Sigmoid colon (tissue), 7 donors: ENCODE measurements around the gene KCTD16. TPM values are rescaled to one million over a fixed set of nuclear protein-coding genes. Genes with fewer than 3 reads are reported as not detected.

Experiments used
- DNase-seq: peaks from one replicate; pipeline ENCODE4 v3.0.0-alpha.2; 2019
- H3K27ac ChIP-seq, 4 donors: fragments of 200-600 bp; sonication (generic); one replicate each; pipeline ENCODE4 v1.5.1; 2016 to 2019; ENCODE audit warnings: mild to moderate bottlenecking in 1 of 4
- H3K27me3 ChIP-seq, 3 donors: fragments of 200-600 bp; sonication (generic); one replicate each; pipeline ENCODE4 v1.5.1; 2019; ENCODE audit warnings: mild to moderate bottlenecking in 1 of 3
- H3K36me3 ChIP-seq, 4 donors: fragments of 200-600 bp; sonication (generic); one replicate each; pipeline ENCODE4 v1.5.1; 2016 to 2019
- H3K4me1 ChIP-seq, 4 donors: fragments of 200-600 bp; sonication (generic); one replicate each; pipeline ENCODE4 v1.5.1; 2017 to 2019
- H3K4me3 ChIP-seq, 4 donors: fragments of 200-600 bp; sonication (generic); one replicate each; pipeline ENCODE4 v1.5.1; 2017 to 2019; ENCODE audit warnings: mild to moderate bottlenecking in 2 of 4, moderate library complexity in 1 of 4
- H3K9me3 ChIP-seq, 4 donors: fragments of 200-600 bp in 3 of 4; sonication (generic) in 3 of 4; one replicate each; pipeline versions ENCODE4 v1.5.1 to v1.6.1; 2013 to 2019
- CTCF ChIP-seq, 4 experiments: fragments of 450-650 bp in 3 of 4; fragments of 200-600 bp in 1 of 4; IDR thresholded peaks; one replicate each; pipeline ENCODE4 v1.5.1; 2016 to 2019; ENCODE audit warnings: antibody characterized with exemption in 4 of 4, mild to moderate bottlenecking in 3 of 4, moderate library complexity in 2 of 4
- EP300 ChIP-seq, 4 donors: sonication (generic); formaldehyde crosslinking; IDR thresholded peaks; one replicate each; pipeline ENCODE4 v1.6.1; 2017; ENCODE audit warnings: antibody characterized with exemption in 4 of 4
- POLR2A ChIP-seq, 2 donors: fragments of 450-650 bp; IDR thresholded peaks; one replicate each; pipeline ENCODE4 v1.6.1; 2016; ENCODE audit warnings: antibody characterized with exemption in 2 of 2, mild to moderate bottlenecking in 2 of 2, moderate library complexity in 2 of 2
- POLR2AphosphoS5 ChIP-seq, 4 donors: sonication (generic); formaldehyde crosslinking; IDR thresholded peaks; one replicate each; pipeline ENCODE4 v1.6.1; 2017; ENCODE audit warnings: antibody characterized with exemption in 4 of 4
- WGBS, 2 donors: extraction: QIAGEN DNeasy Blood & Tissue Kit; methylation state at CpG; one replicate each; pipeline ENCODE4 v1.1.7; 2013; 5-methylcytosine and 5-hydroxymethylcytosine counted together
- intact Hi-C: fragments of 100-400 bp; cut with DNase I; formaldehyde crosslinking; loops from one replicate; pipeline ENCODE4 v1.15.1; 2023
- polyA plus RNA-seq, 3 donors: library from polyadenylated mRNA; stranded (reverse); fragments of 200-250 nt; gene quantifications; one replicate each; pipeline ENCODE4 v1.2.3, GENCODE V29; 2013
- total RNA-seq, 4 donors: library from RNA; depleted of rRNA; stranded (reverse); fragments of >200 nt; gene quantifications; one replicate each; pipeline ENCODE4 v1.1.0, GENCODE V29; 2016
- donor health status: healthy with polysubstance abuse.
- donor health status: Bipolar disorder and iron deficiency.
- donor health status: healthy.

The KCTD16 gene
- total and polyA plus RNA-seq, 7 donors, result under 0.01 to 0.71 (median 0.16) TPM; not detected in 2

GRCh38 chr5:144315994-144316634 lies 145.4 kb downstream of the KCTD16 start:
- H3K27ac ChIP-seq, result no peak overlapping the region
- no peaks in the 10 kb centered on the region for H3K27me3 ChIP-seq
- H3K36me3 ChIP-seq, result no peaks in the 10 kb centered on the region
- intact Hi-C loops, result no loop called here
- H3K9me3 ChIP-seq, result no peaks in the 10 kb centered on the region
- H3K4me3 ChIP-seq, result no peak overlapping the region
- DNase-seq, result no peak
- no peaks in the 10 kb centered on the region for H3K4me1 ChIP-seq
- 22 to 71% methylated on average over 12 of the region's 12 CpGs for WGBS, 2 donors
- TF ChIP-seq CTCF (IDR thresholded peaks at IDR 0.05) (no peak), POLR2A (IDR thresholded peaks at IDR 0.05) (no peak), POLR2AphosphoS5 (IDR thresholded peaks at IDR 0.05) (no peak), EP300 (IDR thresholded peaks at IDR 0.05) (no peak)

- H3K9me3 ChIP-seq, result no peaks in the 10 kb centered on the region
- H3K27ac ChIP-seq, result no peak overlapping the region
- DNase-seq, result no peak
- WGBS, 2 donors, result 88 to 90% methylated on average over 3 of the region's 3 CpGs
- TF ChIP-seq POLR2A (IDR thresholded peaks at IDR 0.05) (no peak), POLR2AphosphoS5 (IDR thresholded peaks at IDR 0.05) (no peak), EP300 (IDR thresholded peaks at IDR 0.05) (no peak), CTCF (IDR thresholded peaks at IDR 0.05) (no peak)
- H3K4me1 ChIP-seq, result no peaks in the 10 kb centered on the region
- no peaks in the 10 kb centered on the region for H3K36me3 ChIP-seq
- H3K4me3 ChIP-seq, result no peak overlapping the region
- intact Hi-C loops, result no loop called here
- no peaks in the 10 kb centered on the region for H3K27me3 ChIP-seq
Observed at GRCh38 chr5:144318011-144318410, 147.3 kb downstream of the KCTD16 start.

GRCh38 chr5:144318460-144318859 lies 147.8 kb downstream of the KCTD16 start:
- Histone ChIP-seq H3K9me3 (no peaks in the 10 kb centered on the region), H3K27ac (no peak overlapping the region), H3K4me1 (no peaks in the 10 kb centered on the region), H3K4me3 (no peak overlapping the region), H3K36me3 (no peaks in the 10 kb centered on the region), H3K27me3 (no peaks in the 10 kb centered on the region)
- WGBS, 2 donors, result 88 to 90% methylated on average over 4 of the region's 4 CpGs
- no peak for DNase-seq
- intact Hi-C loops, result no loop called here
- TF ChIP-seq POLR2A (IDR thresholded peaks at IDR 0.05) (no peak), EP300 (IDR thresholded peaks at IDR 0.05) (no peak), CTCF (IDR thresholded peaks at IDR 0.05) (no peak), POLR2AphosphoS5 (IDR thresholded peaks at IDR 0.05) (no peak)

GRCh38 chr5:144323181-144323580 lies 152.5 kb downstream of the KCTD16 start:
- no peak overlapping the region for H3K4me3 ChIP-seq
- TF ChIP-seq EP300 (IDR thresholded peaks at IDR 0.05), result no peak
- no peak for TF ChIP-seq POLR2A (IDR thresholded peaks at IDR 0.05)
- TF ChIP-seq POLR2AphosphoS5 (IDR thresholded peaks at IDR 0.05), result no peak
- TF ChIP-seq CTCF (IDR thresholded peaks at IDR 0.05), result no peak
- DNase-seq, result no peak
- no peaks in the 10 kb centered on the region for H3K4me1 ChIP-seq
- H3K36me3 ChIP-seq, result no peaks in the 10 kb centered on the region
- intact Hi-C loops, result no loop called here
- H3K27me3 ChIP-seq, result no peaks in the 10 kb centered on the region
- H3K9me3 ChIP-seq, result no peaks in the 10 kb centered on the region
- H3K27ac ChIP-seq, result no peak overlapping the region
- WGBS, 2 donors, result 91% methylated on average over 1 of the region's 1 CpG

GRCh38 chr5:144325532-144325931 lies 154.9 kb downstream of the KCTD16 start:
- no peak for TF ChIP-seq POLR2AphosphoS5 (IDR thresholded peaks at IDR 0.05)
- no peak for TF ChIP-seq POLR2A (IDR thresholded peaks at IDR 0.05)
- TF ChIP-seq CTCF (IDR thresholded peaks at IDR 0.05), result no peak
- TF ChIP-seq EP300 (IDR thresholded peaks at IDR 0.05), result no peak
- no peak overlapping the region for H3K4me3 ChIP-seq
- no peaks in the 10 kb centered on the region for H3K27me3 ChIP-seq
- no peaks in the 10 kb centered on the region for H3K9me3 ChIP-seq
- H3K4me1 ChIP-seq, result no peaks in the 10 kb centered on the region
- no peak overlapping the region for H3K27ac ChIP-seq
- H3K36me3 ChIP-seq, result no peaks in the 10 kb centered on the region
- intact Hi-C loops, result no loop called here
- 76 to 88% methylated on average over 3 of the region's 3 CpGs for WGBS, 2 donors
- no peak for DNase-seq
